Endothelial cell (in vitro differentiated cells): ENCODE results near the gene AKAP7. TPM values are rescaled to one million over a fixed set of nuclear protein-coding genes. Genes with fewer than 3 reads are reported as not detected.
"Not testable (repeated sequence)": the region's sequence is repeated elsewhere in the genome, so short reads cannot be mapped to it uniquely, and the experiment has no call there.

Source experiments
- DNase-seq: peaks from one replicate; pipeline ENCODE4 v3.0.0; 2021; ENCODE audit warnings: low spot score
- H3K27ac Mint-ChIP-seq: one replicate; pipeline ENCODE4 v1.8.0; 2021; ENCODE audit warnings: mixed read lengths, inconsistent platforms; ENCODE audit not compliant: unreplicated experiment
- H3K27me3 Mint-ChIP-seq: one replicate; pipeline ENCODE4 v1.8.0; 2021; ENCODE audit warnings: mild to moderate bottlenecking, moderate library complexity, mixed read lengths, inconsistent platforms; ENCODE audit not compliant: unreplicated experiment
- H3K36me3 Mint-ChIP-seq: one replicate; pipeline ENCODE4 v1.8.0; 2021; ENCODE audit warnings: mild to moderate bottlenecking, low read depth, mixed read lengths, inconsistent platforms; ENCODE audit not compliant: unreplicated experiment
- H3K4me1 Mint-ChIP-seq: one replicate; pipeline ENCODE4 v1.8.0; 2021; ENCODE audit warnings: mild to moderate bottlenecking, mixed read lengths, inconsistent platforms; ENCODE audit not compliant: unreplicated experiment
- H3K4me3 Mint-ChIP-seq: one replicate; pipeline ENCODE4 v1.8.0; 2021; ENCODE audit warnings: mild to moderate bottlenecking, mixed read lengths, inconsistent platforms; ENCODE audit not compliant: unreplicated experiment
- H3K9me3 Mint-ChIP-seq: one replicate; pipeline ENCODE4 v1.8.0; 2021; ENCODE audit warnings: mixed read lengths, inconsistent platforms; ENCODE audit not compliant: unreplicated experiment
- total RNA-seq: library from RNA; stranded (reverse); fragmentation: NEBNext Ultra II Directional; extraction: Animal tissue kit (Norgen Biotek cat#: 25700); gene quantifications from one replicate; pipeline ENCODE4 v1.2.1, GENCODE V29; 2021; ENCODE audit not compliant: unreplicated experiment
- TF ChIP-seq, protein P1 (sequence below): fragments of 200-600 bp; sonication (generic); IDR thresholded peaks from one replicate; pipeline ENCODE4 v1.5.0; 2021; ENCODE audit warnings: antibody characterized with exemption; ENCODE audit not compliant: unreplicated experiment

The AKAP7 gene
- total RNA-seq, 1 donor from 2014 or later = 5.2 TPM

GRCh38 chr6:131317516-131317915 lies 182.2 kb downstream of the AKAP7 start:
- Mint-ChIP-seq H3K36me3 (peaks cover 3% of the 10 kb centered on the region), H3K9me3 (peaks cover 4% of the 10 kb centered on the region), H3K4me1 (no peaks in the 10 kb centered on the region), H3K27me3 (no peaks in the 10 kb centered on the region), H3K27ac (no peak overlapping the region), H3K4me3 (no peak overlapping the region)
- no peak for DNase-seq
- TF ChIP-seq, protein P1, sequence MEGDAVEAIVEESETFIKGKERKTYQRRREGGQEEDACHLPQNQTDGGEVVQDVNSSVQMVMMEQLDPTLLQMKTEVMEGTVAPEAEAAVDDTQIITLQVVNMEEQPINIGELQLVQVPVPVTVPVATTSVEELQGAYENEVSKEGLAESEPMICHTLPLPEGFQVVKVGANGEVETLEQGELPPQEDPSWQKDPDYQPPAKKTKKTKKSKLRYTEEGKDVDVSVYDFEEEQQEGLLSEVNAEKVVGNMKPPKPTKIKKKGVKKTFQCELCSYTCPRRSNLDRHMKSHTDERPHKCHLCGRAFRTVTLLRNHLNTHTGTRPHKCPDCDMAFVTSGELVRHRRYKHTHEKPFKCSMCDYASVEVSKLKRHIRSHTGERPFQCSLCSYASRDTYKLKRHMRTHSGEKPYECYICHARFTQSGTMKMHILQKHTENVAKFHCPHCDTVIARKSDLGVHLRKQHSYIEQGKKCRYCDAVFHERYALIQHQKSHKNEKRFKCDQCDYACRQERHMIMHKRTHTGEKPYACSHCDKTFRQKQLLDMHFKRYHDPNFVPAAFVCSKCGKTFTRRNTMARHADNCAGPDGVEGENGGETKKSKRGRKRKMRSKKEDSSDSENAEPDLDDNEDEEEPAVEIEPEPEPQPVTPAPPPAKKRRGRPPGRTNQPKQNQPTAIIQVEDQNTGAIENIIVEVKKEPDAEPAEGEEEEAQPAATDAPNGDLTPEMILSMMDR = no peak

- no peak for DNase-seq
- Mint-ChIP-seq H3K9me3 (peaks cover 8% of the 10 kb centered on the region), H3K27ac (no peak overlapping the region), H3K36me3 (peaks cover 7% of the 10 kb centered on the region), H3K4me1 (peaks cover 8% of the 10 kb centered on the region), H3K27me3 (peaks cover 2% of the 10 kb centered on the region), H3K4me3 (no peak overlapping the region)
- TF ChIP-seq, protein P1 = no peak
Observed at GRCh38 chr6:131321589-131321988, 186.3 kb downstream of the AKAP7 start.

GRCh38 chr6:131322125-131322524 lies 186.9 kb downstream of the AKAP7 start:
- TF ChIP-seq, protein P1 = no peak
- Mint-ChIP-seq H3K27ac (no peak overlapping the region), H3K36me3 (peaks cover 5% of the 10 kb centered on the region), H3K27me3 (peaks cover 2% of the 10 kb centered on the region), H3K9me3 (peaks cover 5% of the 10 kb centered on the region), H3K4me3 (no peak overlapping the region), H3K4me1 (peaks cover 8% of the 10 kb centered on the region)
- no peak for DNase-seq

DNA sequence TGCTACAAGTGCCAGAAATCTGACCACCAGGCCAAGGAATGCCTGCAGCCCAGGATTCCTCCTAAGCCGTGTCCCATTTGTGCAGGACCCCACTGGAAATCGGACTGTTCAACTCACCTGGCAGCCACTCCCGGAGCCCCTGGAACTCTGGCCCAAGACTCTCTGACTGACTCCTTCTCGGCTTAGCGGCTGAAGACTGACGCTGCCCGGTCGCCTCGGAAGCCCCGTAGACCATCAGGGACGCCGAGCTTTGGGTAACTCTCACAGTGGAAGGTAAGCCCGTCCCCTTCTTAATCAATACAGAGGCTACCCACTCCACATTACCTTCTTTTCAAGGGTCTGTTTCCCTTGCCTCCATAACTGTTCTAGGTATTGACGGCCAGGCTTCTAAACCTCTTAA lies 190.4 kb downstream of the AKAP7 start:
- not testable (repeated sequence) for H3K4me1 Mint-ChIP-seq, H3K9me3 Mint-ChIP-seq, DNase-seq, H3K27ac Mint-ChIP-seq, H3K4me3 Mint-ChIP-seq, H3K36me3 Mint-ChIP-seq, H3K27me3 Mint-ChIP-seq

- H3K4me1 Mint-ChIP-seq = peaks cover 21% of the 10 kb centered on the region
- H3K27me3 Mint-ChIP-seq, H3K27ac Mint-ChIP-seq, DNase-seq, H3K4me3 Mint-ChIP-seq, H3K36me3 Mint-ChIP-seq, H3K9me3 Mint-ChIP-seq: not testable (repeated sequence)
Observed at GRCh38 chr6:131328727-131329126, 193.5 kb downstream of the AKAP7 start.

DNA sequence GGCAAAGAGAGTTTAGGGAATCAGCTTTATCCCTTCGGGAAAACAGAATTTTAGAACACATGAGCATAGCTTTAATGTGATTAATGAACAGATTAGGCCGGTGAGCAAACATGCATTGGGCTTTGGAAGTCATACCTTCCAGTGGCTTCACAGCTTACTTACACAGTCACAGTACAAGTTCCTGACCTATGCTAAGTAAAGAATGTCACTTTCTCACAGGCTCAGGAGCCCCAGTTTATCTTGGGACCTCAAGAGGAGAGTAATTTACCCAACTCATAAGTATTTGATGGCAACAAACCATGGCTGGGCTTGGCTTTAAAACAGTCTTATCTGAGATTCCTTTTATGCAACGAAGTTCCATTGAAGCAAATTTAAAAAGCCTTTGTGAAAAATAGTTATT lies 195.9 kb downstream of the AKAP7 start:
- no peak overlapping the region for H3K4me3 Mint-ChIP-seq
- no peaks in the 10 kb centered on the region for H3K27me3 Mint-ChIP-seq
- peaks cover 13% of the 10 kb centered on the region for H3K4me1 Mint-ChIP-seq
- H3K36me3 Mint-ChIP-seq = no peaks in the 10 kb centered on the region
- DNase-seq = no peak
- H3K9me3 Mint-ChIP-seq = no peaks in the 10 kb centered on the region
- H3K27ac Mint-ChIP-seq = no peak overlapping the region
- TF ChIP-seq, protein P1 = no peak
